BJ (cell line): Measurements from ENCODE around the gene YJEFN3. TPM values are rescaled to one million over a fixed set of nuclear protein-coding genes. Genes with fewer than 3 reads are reported as not detected.

Experiments used
- CTCF ChIA-PET: fragments of 350-600 bp; formaldehyde crosslinking; extraction: SDS; loops from one replicate; lab custom pipeline; 2021; ENCODE audit warnings: antibody characterized with exemption, inconsistent platforms; lab: Yijun Ruan, JAX
- POLR2A ChIA-PET: fragments of 300-600 bp; sonication (Branson Sonifier 250); formaldehyde crosslinking; extraction: SDS; loops from one replicate; lab custom pipeline; 2021; ENCODE audit warnings: antibody characterized with exemption; lab: Charles Lee
- DNase-seq: peaks from one replicate; pipeline ENCODE4 v3.0.0-alpha.2; 2011; ENCODE audit warnings: low read depth
- H3K27me3 ChIP-seq: 2 replicates; pipeline ENCODE4 v1.6.0; 2011; ENCODE audit warnings: low read length; ENCODE audit not compliant: control insufficient read depth, insufficient read depth
- H3K36me3 ChIP-seq: 2 replicates; pipeline ENCODE4 v1.5.1; 2011; ENCODE audit warnings: low read length; ENCODE audit not compliant: control insufficient read depth, insufficient read depth
- H3K4me3 ChIP-seq: 2 replicates; pipeline ENCODE4 v1.5.1; 2011; ENCODE audit warnings: low read depth, mild to moderate bottlenecking, control low read depth, low read length
- CTCF ChIP-seq: IDR thresholded peaks from 2 replicates; pipeline ENCODE4 v1.5.1; 2011; ENCODE audit warnings: low read depth, mild to moderate bottlenecking, control low read depth, inconsistent platforms, low read length, moderate library complexity; ENCODE audit not compliant: insufficient read depth
- polyA plus RNA-seq: library from polyadenylated mRNA; depleted of rRNA; stranded (reverse); fragments of >200 nt; gene quantifications from 2 replicates; pipeline ENCODE4 v1.2.3, GENCODE V29; 2011

YJEFN3 gene
- polyA plus RNA-seq, 1 experiment, result 1.1 TPM

- no peak for DNase-seq
- CTCF ChIA-PET, result interaction anchor here (0.7 to 3.1 kb wide), 4 partner anchors 15 to 74 kb away, joined by 3 to 16 read pairs (median 7); partner anchors contain the start of gene GMIP
- POLR2A ChIA-PET, result no interaction called here
Observed at GRCh38 chr19:19568802-19569756, 40.4 kb downstream of the YJEFN3 start.

DNA sequence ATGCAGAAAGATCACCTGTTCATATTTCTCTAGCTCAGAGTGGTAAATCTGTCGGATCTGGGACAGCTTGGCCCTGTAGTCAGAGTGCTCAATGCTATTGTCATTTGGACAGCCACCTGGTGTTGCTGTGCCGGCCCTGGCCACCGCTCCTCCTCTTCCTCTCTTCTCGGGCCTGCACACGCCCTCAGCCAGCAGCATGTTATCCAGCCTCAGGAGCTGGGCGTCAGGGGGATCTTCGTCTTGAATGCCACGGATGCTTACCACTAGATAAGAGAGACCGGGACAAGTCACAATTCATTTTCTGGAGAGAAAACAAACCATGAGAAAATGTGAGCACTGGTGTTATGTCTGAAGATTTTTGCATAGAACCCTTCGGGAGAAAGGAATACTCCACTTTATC, 41.9 kb downstream of the YJEFN3 start:
- DNase-seq, result no peak
- CTCF ChIA-PET, result interaction anchor here (0.9 to 3.1 kb wide), 2 partner anchors 16 to 38 kb away, joined by 4 to 11 read pairs; no protein-coding TSS in a partner anchor
- H3K36me3 ChIP-seq, result no peaks in the 10 kb centered on the region
- POLR2A ChIA-PET, result no interaction called here
- no peak overlapping the region for H3K4me3 ChIP-seq
- no peaks in the 10 kb centered on the region for H3K27me3 ChIP-seq
- TF ChIP-seq CTCF, result no peak

More at GRCh38 chr19:19568802-19569756, 40.4 kb downstream of the YJEFN3 start:
- H3K4me3 ChIP-seq, result no peak overlapping the region
- no peak for TF ChIP-seq CTCF
- H3K27me3 ChIP-seq, result no peaks in the 10 kb centered on the region
- no peaks in the 10 kb centered on the region for H3K36me3 ChIP-seq

DNA sequence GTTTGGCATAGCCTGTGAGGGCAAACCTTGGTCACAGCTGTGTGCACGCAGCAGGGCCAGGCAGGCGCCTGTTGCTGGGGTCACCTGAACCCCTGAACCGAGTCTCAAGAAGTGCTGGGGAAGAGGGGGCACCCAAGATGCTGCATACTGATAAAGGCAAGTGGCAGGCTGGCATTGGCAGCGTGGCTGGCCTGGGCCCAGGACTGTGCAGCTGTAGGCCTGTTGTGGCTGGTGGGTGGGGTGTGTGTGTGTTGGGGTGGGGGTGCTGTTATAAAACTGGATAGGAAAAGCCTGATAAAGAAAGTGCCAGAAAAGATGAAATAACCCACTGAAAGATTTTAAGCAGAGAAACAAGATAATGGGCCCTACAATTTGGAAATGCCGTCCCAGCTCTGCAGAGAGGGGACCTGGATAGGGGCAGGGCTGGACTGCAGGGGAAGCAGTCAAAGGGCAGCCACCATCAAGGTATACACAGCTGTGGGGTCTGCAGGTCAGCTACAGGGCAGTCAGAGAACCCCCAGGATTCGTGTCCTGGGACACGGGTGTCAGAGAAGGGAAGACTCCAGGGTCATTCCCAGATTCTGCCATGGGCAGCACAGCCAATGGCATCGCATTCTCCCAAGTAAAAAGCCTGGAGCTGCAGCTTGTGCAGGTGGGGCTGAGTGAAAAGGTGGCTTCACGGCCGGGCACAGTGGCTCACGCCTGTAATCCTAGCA, 42.5 kb downstream of the YJEFN3 start:
- Histone ChIP-seq H3K4me3 (no peak overlapping the region), H3K27me3 (no peaks in the 10 kb centered on the region), H3K36me3 (no peaks in the 10 kb centered on the region)
- DNase-seq, result no peak
- ChIA-PET CTCF (interaction anchor here (0.9 to 3.1 kb wide), 2 partner anchors 17 to 39 kb away, joined by 4 to 11 read pairs; no protein-coding TSS in a partner anchor), POLR2A (no interaction called here)
- TF ChIP-seq CTCF, result no peak

- Histone ChIP-seq H3K27me3 (no peaks in the 10 kb centered on the region), H3K4me3 (no peak overlapping the region), H3K36me3 (no peaks in the 10 kb centered on the region)
- TF ChIP-seq CTCF, result no peak
- ChIA-PET CTCF (no interaction called here), POLR2A (no interaction called here)
- no peak for DNase-seq
Observed at GRCh38 chr19:19575411-19575810, 46.7 kb downstream of the YJEFN3 start.

DNA sequence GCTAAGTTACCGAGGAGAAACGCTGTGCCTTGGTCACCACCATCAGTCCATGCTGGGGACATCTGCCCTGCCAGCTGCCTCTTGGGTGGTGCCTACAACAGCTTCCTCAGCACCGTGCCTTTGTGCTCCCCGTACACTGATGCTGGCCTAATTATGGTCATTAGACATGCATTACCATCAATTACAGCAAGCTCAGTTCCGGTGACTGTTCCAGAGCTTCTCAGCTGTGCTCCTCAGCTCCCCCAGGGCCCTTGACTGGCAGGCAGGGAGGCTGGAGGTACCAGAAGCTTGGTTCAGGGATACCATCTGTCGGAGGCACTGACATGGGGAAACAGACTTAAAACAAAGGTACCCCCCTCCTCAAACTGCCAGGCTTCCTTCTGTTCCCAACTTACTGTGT, 49.5 kb downstream of the YJEFN3 start:
- no peak for TF ChIP-seq CTCF
- CTCF ChIA-PET, result interaction anchor here (0.8 to 1.6 kb wide), 2 partner anchors 11 to 24 kb away, joined by 4 to 5 read pairs; no protein-coding TSS in a partner anchor
- POLR2A ChIA-PET, result no interaction called here
- H3K27me3 ChIP-seq, result no peaks in the 10 kb centered on the region
- DNase-seq, result no peak
- H3K4me3 ChIP-seq, result no peak overlapping the region
- no peaks in the 10 kb centered on the region for H3K36me3 ChIP-seq
